Caco-2 (cell line): ENCODE results near the gene MRPL51. TPM values are rescaled to one million over a fixed set of nuclear protein-coding genes. Genes with fewer than 3 reads are reported as not detected.

Experiments
- BruUV-seq: library from RNA; stranded (reverse); fragments of 400-500 nt; replicated peaks from 2 replicates; lab custom pipeline; 2021; lab: Mats Ljungman, UMichigan
- CTCF ChIA-PET: fragments of 300-600 bp; sonication (Branson Sonifier 250); formaldehyde crosslinking; loops from one replicate; lab custom pipeline; 2022; ENCODE audit warnings: antibody characterized with exemption; lab: Charles Lee
- POLR2A ChIA-PET: fragments of 300-600 bp; sonication (Branson Sonifier 250); formaldehyde crosslinking; loops from one replicate; lab custom pipeline; 2022; ENCODE audit warnings: antibody characterized with exemption; lab: Charles Lee
- DNase-seq, 2 experiments: peaks; one replicate each; pipeline versions ENCODE4 v3.0.0 to v3.0.0-alpha.2; 2020 to 2022
- H3K27me3 ChIP-seq: replicated peaks from 2 replicates; pipeline ENCODE4 v1.6.0; 2011; ENCODE audit warnings: low read length; ENCODE audit not compliant: control insufficient read depth, insufficient read depth
- H3K36me3 ChIP-seq: 2 replicates; pipeline ENCODE4 v1.5.1; 2011; ENCODE audit warnings: low read length; ENCODE audit not compliant: control insufficient read depth, insufficient read depth
- H3K4me1 ChIP-seq: fragments of 250-450 bp; sonication (Bioruptor Pico); 2 replicates; pipeline ENCODE4 v1.5.1; 2020; ENCODE audit warnings: mild to moderate bottlenecking
- H3K4me3 ChIP-seq: 2 replicates; pipeline ENCODE4 v1.5.1; 2011; ENCODE audit warnings: low read depth, mild to moderate bottlenecking, control low read depth, low read length
- H3K9me3 ChIP-seq: fragments of 250-450 bp; sonication (Bioruptor Pico); 2 replicates; pipeline ENCODE4 v1.5.1; 2020; ENCODE audit warnings: mild to moderate bottlenecking, moderate library complexity
- H3K27ac Mint-ChIP-seq: one replicate; pipeline ENCODE4 v1.8.0; 2022; ENCODE audit warnings: mixed read lengths; ENCODE audit not compliant: unreplicated experiment
- H3K27me3 Mint-ChIP-seq: one replicate; pipeline ENCODE4 v1.8.0; 2022; ENCODE audit warnings: mixed read lengths; ENCODE audit not compliant: insufficient read depth, unreplicated experiment
- H3K36me3 Mint-ChIP-seq: one replicate; pipeline ENCODE4 v1.8.0; 2022; ENCODE audit warnings: mild to moderate bottlenecking, mixed read lengths; ENCODE audit not compliant: insufficient read depth, unreplicated experiment
- H3K4me1 Mint-ChIP-seq: one replicate; pipeline ENCODE4 v1.8.0; 2022; ENCODE audit warnings: low read depth, mixed read lengths; ENCODE audit not compliant: unreplicated experiment
- H3K4me3 Mint-ChIP-seq: one replicate; pipeline ENCODE4 v1.8.0; 2022; ENCODE audit warnings: mild to moderate bottlenecking, moderate library complexity, mixed read lengths; ENCODE audit not compliant: unreplicated experiment
- H3K9me3 Mint-ChIP-seq: one replicate; pipeline ENCODE4 v1.8.0; 2022; ENCODE audit warnings: mixed read lengths; ENCODE audit not compliant: unreplicated experiment
- CTCF ChIP-seq, 2 experiments: fragments of 200-600 bp in 1 of 2; IDR thresholded peaks; 1 replicate in 1 of 2; 2 replicates in 1 of 2; pipeline versions ENCODE4 v1.5.1 to v1.8.0; 2011 to 2022; ENCODE audit warnings: antibody characterized with exemption in 1 of 2, control low read depth in 1 of 2, inconsistent platforms in 1 of 2, low read depth in 1 of 2, low read length in 1 of 2, mild to moderate bottlenecking in 1 of 2, moderate library complexity in 1 of 2; ENCODE audit not compliant: insufficient read depth in 1 of 2, severe bottlenecking in 1 of 2, unreplicated experiment in 1 of 2
- intact Hi-C: fragments of 100-400 bp; cut with micrococcal nuclease; formaldehyde crosslinking; loops from one replicate; pipeline ENCODE4 v1.10.0; 2022; ENCODE audit not compliant: unreplicated experiment
- total RNA-seq: library from RNA; stranded (reverse); gene quantifications from 2 replicates; pipeline ENCODE4 v1.2.3, GENCODE V29; 2022

Gene MRPL51
- total RNA-seq, 1 experiment from 2014 or later, result 456 TPM

GRCh38 chr12:6535960-6536847, 43.1 kb upstream of the MRPL51 start:
- H3K36me3 ChIP-seq, result peaks cover 16% of the 10 kb centered on the region
- CTCF ChIA-PET, result interaction anchor here (1.4 kb wide), 2 partner anchors 13 to 21 kb away, joined by 4 to 9 read pairs; no protein-coding TSS in a partner anchor
- POLR2A ChIA-PET, result interaction anchor here (2.2 to 2.7 kb wide), 2 partner anchors 43 to 66 kb away, joined by 44 to 57 read pairs; partner anchors contain the start of genes MRPL51 and VAMP1
- peaks cover 26% of the 10 kb centered on the region for H3K4me1 ChIP-seq
- H3K4me3 Mint-ChIP-seq, result peak overlapping the region; percentile 91
- intact Hi-C loops, result no loop called here
- TF ChIP-seq CTCF (IDR thresholded peaks at IDR 0.05; ENCODE audit: insufficient read depth in 1 of 2, low read depth in 1 of 2, low read length in 1 of 2, severe bottlenecking in 1 of 2, unreplicated experiment in 1 of 2), result no peak
- peak overlapping the region; percentile 97 for H3K27ac Mint-ChIP-seq
- BruUV-seq, result no TSS peak
- peak overlapping the region; percentile 93 for H3K4me3 ChIP-seq
- no peak for DNase-seq
- no peaks in the 10 kb centered on the region for H3K27me3 Mint-ChIP-seq
- H3K9me3 Mint-ChIP-seq, result no peaks in the 10 kb centered on the region
- no peaks in the 10 kb centered on the region for H3K9me3 ChIP-seq
- H3K27me3 ChIP-seq, result no peaks in the 10 kb centered on the region
- peaks cover 42% of the 10 kb centered on the region for H3K4me1 Mint-ChIP-seq
- H3K36me3 Mint-ChIP-seq, result peaks cover 94% of the 10 kb centered on the region

GRCh38 chr12:6535697-6535946, 42.6 kb upstream of the MRPL51 start:
- TF ChIP-seq CTCF (IDR thresholded peaks at IDR 0.05; ENCODE audit: insufficient read depth in 1 of 2, low read depth in 1 of 2, low read length in 1 of 2, severe bottlenecking in 1 of 2, unreplicated experiment in 1 of 2), result no peak

GRCh38 chr12:6534945-6535696, 42.1 kb upstream of the MRPL51 start:
- Histone ChIP-seq H3K9me3 (no peaks in the 10 kb centered on the region), H3K4me3 (peak overlapping the region; percentile 93), H3K27me3 (no peaks in the 10 kb centered on the region), H3K36me3 (peaks cover 20% of the 10 kb centered on the region), H3K4me1 (peaks cover 26% of the 10 kb centered on the region)
- TF ChIP-seq CTCF (IDR thresholded peaks at IDR 0.05; ENCODE audit: insufficient read depth in 1 of 2, low read depth in 1 of 2, low read length in 1 of 2, severe bottlenecking in 1 of 2, unreplicated experiment in 1 of 2), result no peak
- peak; percentile 78 to 79 for DNase-seq
- Mint-ChIP-seq H3K4me3 (peak overlapping the region; percentile 91), H3K4me1 (peaks cover 45% of the 10 kb centered on the region), H3K27ac (peak overlapping the region; percentile 97), H3K36me3 (peaks cover 98% of the 10 kb centered on the region), H3K27me3 (no peaks in the 10 kb centered on the region), H3K9me3 (no peaks in the 10 kb centered on the region)
- intact Hi-C loops, result loop anchor here (1.0 kb wide), 3 partner anchors 33 to 65 kb away; partner anchors contain the start of genes NCAPD2, NOP2 and VAMP1
- POLR2A ChIA-PET, result interaction anchor here (0.8 to 2.7 kb wide), 10 partner anchors 16 to 172 kb away, joined by 3 to 57 read pairs (median 16); partner anchors contain the start of genes IFFO1, MRPL51, VAMP1 and ZNF384
- no TSS peak for BruUV-seq
- CTCF ChIA-PET, result interaction anchor here (0.7 to 1.4 kb wide), 2 partner anchors 16 to 20 kb away, joined by 4 to 5 read pairs; no protein-coding TSS in a partner anchor

More at GRCh38 chr12:6535697-6535946, 42.6 kb upstream of the MRPL51 start:
- H3K4me3 ChIP-seq, result peak overlapping the region; percentile 93
- no peak for DNase-seq
- H3K36me3 ChIP-seq, result peaks cover 20% of the 10 kb centered on the region
- no peaks in the 10 kb centered on the region for H3K27me3 ChIP-seq
- intact Hi-C loops, result no loop called here
- no peaks in the 10 kb centered on the region for H3K9me3 Mint-ChIP-seq
- CTCF ChIA-PET, result interaction anchor here (1.4 kb wide), 1 partner anchor 21 kb away, joined by 4 read pairs; no protein-coding TSS in a partner anchor
- peaks cover 24% of the 10 kb centered on the region for H3K4me1 ChIP-seq
- peak overlapping the region; percentile 91 for H3K4me3 Mint-ChIP-seq
- H3K4me1 Mint-ChIP-seq, result peaks cover 45% of the 10 kb centered on the region
- H3K9me3 ChIP-seq, result no peaks in the 10 kb centered on the region
- H3K27me3 Mint-ChIP-seq, result no peaks in the 10 kb centered on the region
- peak overlapping the region; percentile 97 for H3K27ac Mint-ChIP-seq
- peaks cover 98% of the 10 kb centered on the region for H3K36me3 Mint-ChIP-seq
- no TSS peak for BruUV-seq
- POLR2A ChIA-PET, result interaction anchor here (2.2 to 2.7 kb wide), 2 partner anchors 43 to 65 kb away, joined by 44 to 57 read pairs; partner anchors contain the start of genes MRPL51 and VAMP1
